Gastrocnemius medialis (tissue), 4 donors: ENCODE data around the gene MAL.

Source experiments
- CTCF ChIP-seq, 5 experiments: fragments of 450-650 bp in 3 of 5; fragments of 200-600 bp in 2 of 5; sonication (generic) in 2 of 5; IDR thresholded peaks in 4 of 5; conservative IDR thresholded peaks in 1 of 5; 1 replicate in 4 of 5; 2 replicates in 1 of 5; pipeline ENCODE4 v1.5.1; 2016 to 2019; ENCODE audit warnings: antibody characterized with exemption in 5 of 5, mild to moderate bottlenecking in 3 of 5, moderate library complexity in 3 of 5
- POLR2A ChIP-seq, 2 donors: fragments of 450-650 bp; IDR thresholded peaks; one replicate each; pipeline ENCODE4 v1.6.1; 2017; ENCODE audit warnings: antibody characterized with exemption in 2 of 2, mild to moderate bottlenecking in 2 of 2, moderate library complexity in 2 of 2

GRCh38 chr2:94984964-94985575, 40.4 kb upstream of the MAL start:
- TF ChIP-seq CTCF (IDR thresholded peaks at IDR 0.05 in 4 of 5, conservative IDR thresholded peaks at IDR 0.05 in 1 of 5) (no peak), POLR2A (IDR thresholded peaks at IDR 0.05) (no peak)
